HG03575 (cell line): Measurements from ENCODE around the gene MYL4.
"Not testable (repeated sequence)": the region's sequence is repeated elsewhere in the genome, so short reads cannot be mapped to it uniquely, and the experiment has no call there.

Experiments
- ATAC-seq: cut with Tn5 transposase; IDR thresholded peaks from one replicate; pipeline ENCODE4 v1.9.1; 2021; ENCODE audit not compliant: unreplicated experiment, insufficient number of reproducible peaks, low FRiP score; ENCODE audit errors: extremely low read depth

The MYL4 gene

DNA sequence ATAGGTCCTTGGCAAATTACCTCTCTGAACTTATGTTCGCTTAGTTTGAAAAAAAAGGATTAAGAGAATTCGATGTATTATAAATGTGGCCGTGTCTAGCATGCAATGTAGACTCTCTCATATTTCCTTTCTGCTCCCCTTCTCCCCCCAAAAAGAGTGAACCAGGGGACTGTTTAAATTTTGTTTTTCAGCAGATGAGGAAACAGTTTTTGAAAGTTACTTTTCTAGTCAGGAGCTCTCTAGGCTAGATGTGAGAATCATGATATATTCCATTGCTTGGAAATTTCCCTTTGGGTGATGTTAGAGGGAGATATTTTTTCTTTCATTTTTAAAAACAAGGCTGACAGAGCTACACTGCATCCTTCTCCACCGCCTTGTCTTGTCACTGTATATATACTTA, 18.9 kb upstream of the MYL4 start:
- no peak for ATAC-seq

DNA sequence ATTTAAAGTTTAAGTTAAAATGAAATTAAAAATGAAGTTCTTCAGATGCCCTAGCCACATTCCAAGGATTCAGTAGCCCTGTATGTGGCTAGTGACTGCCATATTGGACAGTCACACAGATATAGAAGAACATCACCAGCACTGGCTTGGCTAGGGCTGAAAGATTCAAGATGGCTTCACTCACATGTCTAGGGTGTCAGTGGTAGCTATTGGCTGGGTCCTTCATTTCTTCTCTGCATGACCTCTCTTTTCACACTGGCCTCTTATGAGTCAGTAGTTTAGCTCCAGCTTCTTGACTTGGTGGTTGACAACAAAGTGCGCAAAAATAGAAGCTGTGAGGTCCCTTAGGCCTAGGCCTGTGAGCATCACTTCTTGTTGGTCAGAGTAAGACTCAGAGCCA, 18.4 kb upstream of the MYL4 start:
- ATAC-seq: no peak

DNA sequence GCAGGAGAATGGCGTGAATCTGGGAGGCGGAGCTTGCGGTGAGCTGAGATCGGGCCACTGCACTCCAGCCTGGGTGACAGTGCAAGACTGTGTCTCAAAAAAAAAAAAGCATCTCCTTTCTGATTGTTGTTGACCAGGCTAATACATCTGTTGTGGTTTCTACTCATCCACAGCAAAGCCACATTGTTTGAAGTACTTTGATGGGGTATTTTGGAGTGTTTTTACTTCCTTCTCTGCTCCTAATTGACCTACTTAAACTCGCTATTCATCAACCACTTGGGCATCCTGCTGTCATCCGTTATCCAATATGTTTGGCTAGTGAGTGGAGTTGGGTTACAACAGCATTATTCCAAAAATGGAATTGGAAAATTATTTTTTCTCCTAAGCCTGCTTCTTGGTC, 16.6 kb upstream of the MYL4 start:
- no peak for ATAC-seq

GRCh38 chr17:47193931-47194511, 15.1 kb upstream of the MYL4 start:
- ATAC-seq: no peak

GRCh38 chr17:47197821-47198220, 11.3 kb upstream of the MYL4 start:
- ATAC-seq: no peak

- ATAC-seq: no peak
Observed at GRCh38 chr17:47199627-47200324, 9.4 kb upstream of the MYL4 start.

DNA sequence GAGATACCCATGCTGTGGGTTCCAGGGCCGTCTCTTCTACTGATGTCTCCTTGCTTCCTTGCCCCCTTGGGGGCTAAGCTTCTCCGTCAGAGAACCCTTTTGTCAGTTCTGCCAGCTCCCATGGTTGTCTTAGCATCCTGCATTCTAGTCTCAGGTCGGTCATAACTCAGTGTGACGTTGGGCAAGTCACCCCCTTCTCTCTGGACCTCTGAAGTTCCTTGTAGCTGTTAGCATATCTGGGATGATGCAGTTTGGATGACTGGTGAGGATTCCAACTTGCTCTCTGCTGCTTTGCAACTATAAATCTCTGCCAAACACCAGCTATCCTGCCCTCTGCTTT, 8.9 kb upstream of the MYL4 start:
- ATAC-seq: no peak

- ATAC-seq: no peak
Observed at GRCh38 chr17:47201166-47201565, 8.0 kb upstream of the MYL4 start.

- ATAC-seq: no peak
Observed at GRCh38 chr17:47203984-47204721, 5.0 kb upstream of the MYL4 start.

- no peak for ATAC-seq
Observed at GRCh38 chr17:47204722-47205418, 4.3 kb upstream of the MYL4 start.

- no peak for ATAC-seq
Observed at GRCh38 chr17:47205419-47205963, 3.7 kb upstream of the MYL4 start.

DNA sequence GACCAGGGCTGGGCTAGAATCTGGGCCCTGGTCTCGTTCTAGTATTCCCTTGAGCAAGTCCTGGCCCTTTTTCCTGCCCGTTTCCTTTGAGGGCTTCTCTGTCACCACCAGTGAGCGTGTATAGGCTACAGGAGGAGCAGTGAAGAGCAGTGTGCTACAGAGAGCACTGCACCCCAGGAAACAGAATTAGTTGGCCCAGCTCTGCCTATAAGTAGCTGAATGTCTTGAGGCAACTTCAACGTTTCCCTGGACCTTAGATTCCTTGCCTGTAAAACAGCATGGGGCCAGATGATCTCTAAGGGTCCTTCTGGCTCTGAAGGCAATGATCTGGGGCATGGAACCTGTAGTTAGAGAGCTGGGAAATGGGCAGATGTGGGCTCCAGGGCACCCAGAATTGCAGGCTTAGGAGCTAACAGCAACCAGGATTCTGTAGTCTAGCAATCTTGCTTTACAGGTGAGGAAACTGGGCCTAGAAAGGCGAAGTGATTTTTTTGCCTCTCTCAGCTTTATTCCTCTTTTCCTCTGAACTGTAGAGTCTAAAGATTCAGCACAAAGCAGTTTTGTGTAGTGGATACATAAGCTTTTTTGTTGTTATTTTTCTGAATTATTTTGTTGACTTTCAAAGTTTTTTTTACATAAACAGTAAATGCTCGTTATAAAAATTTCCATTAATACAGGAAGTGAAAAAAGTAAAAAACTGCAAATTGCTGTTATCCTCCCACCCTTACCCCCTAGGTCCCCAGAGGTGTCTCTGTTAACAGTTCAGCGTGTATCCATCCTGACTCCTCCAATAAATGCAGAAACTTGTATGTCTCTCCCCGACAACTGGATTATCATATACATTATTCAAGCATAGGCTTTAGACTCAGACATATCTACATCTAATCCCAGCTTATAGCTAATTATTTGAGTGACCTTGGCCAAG, 1.7 kb upstream of the MYL4 start:
- ATAC-seq: no peak

DNA sequence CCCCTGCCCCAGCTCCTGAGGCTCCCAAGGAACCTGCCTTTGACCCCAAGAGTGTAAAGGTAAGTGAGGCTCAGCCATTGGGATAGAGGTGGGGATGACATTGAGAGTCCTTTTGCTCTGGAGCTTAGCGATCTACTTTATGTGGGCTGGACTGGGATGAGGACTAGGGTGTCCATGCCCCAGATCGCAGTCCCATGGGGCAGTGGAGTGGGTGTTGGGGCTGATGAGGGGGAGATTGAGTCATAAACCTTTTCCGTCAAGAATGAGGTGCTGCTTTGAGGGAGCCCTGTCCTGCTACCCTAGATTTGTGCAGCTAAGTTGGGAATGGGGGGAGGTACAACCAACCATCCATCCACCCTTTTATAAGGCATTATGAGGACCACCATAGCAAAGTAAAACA, 351 bp downstream of the MYL4 start:
- ATAC-seq: no peak

DNA sequence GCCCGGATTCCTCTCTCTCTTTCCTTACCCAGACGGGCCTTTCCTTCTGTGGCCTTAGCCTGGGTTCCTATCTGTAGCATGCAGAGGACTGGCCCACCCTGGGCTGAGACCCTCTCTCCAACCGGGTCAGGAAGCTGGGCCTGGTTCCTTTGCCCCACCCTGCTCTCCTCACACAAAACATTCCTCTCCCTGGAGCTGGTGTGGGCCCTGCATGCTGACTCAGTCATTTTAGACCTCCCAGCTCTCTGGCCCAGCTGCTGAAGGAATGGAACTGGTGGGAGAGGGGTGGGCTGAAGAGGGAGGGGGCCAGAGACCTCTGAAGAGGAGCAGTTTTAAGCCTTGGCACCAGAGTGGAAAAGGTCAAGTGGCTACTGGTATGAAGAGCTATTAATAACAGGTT, 957 bp downstream of the MYL4 start:
- ATAC-seq: no peak

- no peak for ATAC-seq
Observed at GRCh38 chr17:47210779-47211178, 1.6 kb downstream of the MYL4 start.

DNA sequence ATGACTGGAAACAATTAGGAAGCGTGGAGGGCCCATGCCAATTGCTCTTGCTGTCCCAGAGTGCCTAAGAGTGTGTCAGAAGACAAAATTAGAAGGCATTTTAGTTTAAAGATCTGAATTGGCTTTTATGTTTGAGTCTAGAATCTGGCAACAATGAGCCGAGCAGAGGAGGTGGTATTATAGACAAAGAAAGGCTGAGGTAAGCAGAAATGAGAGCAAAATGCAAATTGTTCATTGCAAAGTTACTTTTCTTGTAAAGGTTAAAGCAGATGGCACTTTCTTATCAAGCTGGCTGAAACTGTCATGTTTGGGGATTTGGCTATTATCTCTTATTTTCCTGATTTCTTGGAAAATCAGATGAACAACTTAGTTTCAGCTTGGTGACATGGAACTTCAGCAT, 3.3 kb downstream of the MYL4 start:
- no peak for ATAC-seq

GRCh38 chr17:47213540-47213939, 4.4 kb downstream of the MYL4 start:
- no peak for ATAC-seq

DNA sequence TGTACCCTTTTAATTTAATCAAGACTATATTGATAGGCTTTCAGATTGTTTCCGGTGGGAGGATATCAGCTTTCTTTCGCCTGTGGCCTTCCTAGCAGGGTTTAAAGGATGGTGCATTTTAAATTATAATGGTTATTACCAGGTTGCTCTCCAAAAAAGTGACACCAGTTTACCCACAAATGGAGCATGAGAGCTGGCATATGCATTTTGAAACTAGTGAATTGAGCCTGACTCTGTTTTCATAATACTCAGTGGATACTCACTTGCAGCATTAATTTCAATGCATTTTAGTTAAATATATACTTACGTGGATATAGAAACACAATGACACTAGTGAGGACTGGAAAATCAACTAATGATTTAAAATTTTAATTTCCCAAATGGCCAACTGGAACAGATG, 5.8 kb downstream of the MYL4 start:
- ATAC-seq: no peak

- not testable (repeated sequence) for ATAC-seq
Observed at GRCh38 chr17:47216821-47217220, 7.7 kb downstream of the MYL4 start.
